Mesenteric fat pad (tissue), 1 donor: ENCODE measurements around the gene LRBA. TPM values are rescaled to one million over a fixed set of nuclear protein-coding genes. Genes with fewer than 3 reads are reported as not detected.
"Not testable (repeated sequence)": the region's sequence is repeated elsewhere in the genome, so short reads cannot be mapped to it uniquely, and the experiment has no call there.

ENCODE experiments used
- DNase-seq: peaks from one replicate; pipeline ENCODE4 v3.0.0-alpha.2; 2020; ENCODE audit warnings: low spot score
- total RNA-seq: library from RNA; stranded (reverse); fragmentation: NEBNext Ultra II Directional; extraction: Animal tissue kit (Norgen Biotek cat#: 25700); gene quantifications from one replicate; pipeline ENCODE4 v1.2.1, GENCODE V29; 2021
- donor health status: DM: yes; HTN: yes; CAD: no.

LRBA gene
- total RNA-seq, 1 donor from 2014 or later: 25.6 TPM

GRCh38 chr4:150570862-150571261 lies 444.2 kb downstream of the LRBA start:
- DNase-seq: no peak

GRCh38 chr4:150569998-150570535 lies 445.0 kb downstream of the LRBA start:
- DNase-seq: no peak

- DNase-seq: no peak
These were observed 445.6 kb downstream of the LRBA start for GRCh38 chr4:150569384-150569987.

- no peak for DNase-seq
These were observed 448.0 kb downstream of the LRBA start for GRCh38 chr4:150567070-150567469.

GRCh38 chr4:150564967-150565366 lies 450.1 kb downstream of the LRBA start:
- not testable (repeated sequence) for DNase-seq

- DNase-seq: no peak
These were observed 452.3 kb downstream of the LRBA start for GRCh38 chr4:150562751-150563150.

- DNase-seq: no peak
These were observed 452.8 kb downstream of the LRBA start for GRCh38 chr4:150562250-150562649.

GRCh38 chr4:150561143-150561737 lies 453.8 kb downstream of the LRBA start:
- no peak for DNase-seq

GRCh38 chr4:150557811-150558210 lies 457.3 kb downstream of the LRBA start:
- not testable (repeated sequence) for DNase-seq

GRCh38 chr4:150547154-150547838 lies 467.8 kb downstream of the LRBA start:
- DNase-seq: no peak

GRCh38 chr4:150546286-150546685 lies 468.8 kb downstream of the LRBA start:
- DNase-seq: no peak

GRCh38 chr4:150543042-150543441 lies 472.0 kb downstream of the LRBA start:
- DNase-seq: no peak

GRCh38 chr4:150541681-150542080 lies 473.4 kb downstream of the LRBA start:
- DNase-seq: no peak

- no peak for DNase-seq
These were observed 474.1 kb downstream of the LRBA start for GRCh38 chr4:150540959-150541360.

- no peak for DNase-seq
These were observed 474.5 kb downstream of the LRBA start for GRCh38 chr4:150540536-150540935.

GRCh38 chr4:150537911-150538310 lies 477.2 kb downstream of the LRBA start:
- not testable (repeated sequence) for DNase-seq

GRCh38 chr4:150534818-150535217 lies 480.3 kb downstream of the LRBA start:
- DNase-seq: no peak

GRCh38 chr4:150533673-150534072 lies 481.4 kb downstream of the LRBA start:
- DNase-seq: no peak

GRCh38 chr4:150525321-150525868 lies 489.7 kb downstream of the LRBA start:
- no peak for DNase-seq

GRCh38 chr4:150518559-150518958 lies 496.5 kb downstream of the LRBA start:
- DNase-seq: no peak

GRCh38 chr4:150515135-150515534 lies 499.9 kb downstream of the LRBA start:
- no peak for DNase-seq

- no peak for DNase-seq
These were observed 500.4 kb downstream of the LRBA start for GRCh38 chr4:150514709-150515108.
